NCI-H2227 (cell line): Measurements from ENCODE around the gene POLE2.
"Not testable (repeated sequence)": the region's sequence is repeated elsewhere in the genome, so short reads cannot be mapped to it uniquely, and the experiment has no call there.

ENCODE experiments used
- DNase-seq: peaks from one replicate; lab custom pipeline; 2025; ENCODE audit not compliant: unreplicated experiment; lab: John Stamatoyannopoulos, UW

Gene POLE2

DNA sequence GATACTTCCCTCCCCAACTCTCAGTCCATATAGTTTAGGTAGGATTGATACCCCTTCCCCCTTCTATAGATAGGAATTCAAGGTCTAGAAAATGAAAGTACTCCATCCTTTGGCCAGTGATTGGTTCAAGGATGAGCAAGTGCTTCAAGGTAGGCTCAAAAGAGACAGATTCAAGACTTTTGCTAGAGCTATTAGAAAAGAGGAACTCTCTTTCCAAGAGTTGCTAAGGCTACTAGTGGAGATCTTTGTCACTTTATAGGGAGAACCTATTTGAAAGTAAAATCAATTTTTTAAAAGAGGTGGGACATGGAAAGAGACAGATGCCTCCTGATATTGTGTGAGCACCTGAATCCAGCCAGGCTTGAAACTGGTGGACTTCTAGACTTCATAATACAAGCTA lies 17.5 kb downstream of the POLE2 start:
- no peak for DNase-seq

DNA sequence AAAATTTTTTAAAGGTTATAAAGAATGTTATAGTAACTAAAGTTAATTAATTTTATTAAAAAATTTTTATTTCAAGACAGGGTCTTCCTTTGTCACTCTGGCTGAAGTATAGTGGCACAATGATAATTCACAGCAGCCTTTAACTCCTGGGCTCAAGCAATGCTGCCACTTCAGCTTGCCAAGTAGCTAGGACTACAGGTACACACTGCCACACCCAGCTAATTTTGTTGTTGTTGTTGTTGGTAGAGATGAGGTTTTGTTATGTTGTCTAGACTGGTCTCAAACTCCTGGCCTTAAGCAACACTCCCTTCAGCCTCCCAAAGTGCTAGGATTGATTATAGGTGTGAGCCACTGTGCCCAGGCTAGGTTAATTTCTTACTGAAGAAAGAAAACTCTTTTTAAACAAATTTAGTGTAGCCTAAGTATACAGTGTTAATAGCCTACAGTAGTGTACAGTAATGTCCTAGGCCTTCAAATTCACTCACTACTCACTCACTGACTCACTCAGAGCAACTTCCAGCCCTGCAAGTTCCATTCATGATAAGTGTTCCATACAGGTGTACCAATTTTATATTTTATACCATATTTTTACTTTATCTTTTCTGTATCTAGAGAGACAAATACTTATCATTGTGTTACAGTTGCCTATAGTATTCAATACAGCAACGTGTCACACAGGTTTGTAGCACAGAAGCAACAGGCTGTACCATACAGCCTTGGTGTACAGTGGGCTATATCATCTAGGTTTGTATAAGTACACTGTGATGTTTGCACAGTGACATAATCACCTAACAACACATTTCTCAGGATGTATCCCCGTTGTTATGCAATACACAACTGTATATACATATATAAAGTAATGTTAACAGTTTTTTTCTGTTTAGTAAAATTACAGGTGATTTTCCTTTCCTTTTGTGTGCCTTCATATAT lies 28.2 kb downstream of the POLE2 start:
- no peak for DNase-seq

DNA sequence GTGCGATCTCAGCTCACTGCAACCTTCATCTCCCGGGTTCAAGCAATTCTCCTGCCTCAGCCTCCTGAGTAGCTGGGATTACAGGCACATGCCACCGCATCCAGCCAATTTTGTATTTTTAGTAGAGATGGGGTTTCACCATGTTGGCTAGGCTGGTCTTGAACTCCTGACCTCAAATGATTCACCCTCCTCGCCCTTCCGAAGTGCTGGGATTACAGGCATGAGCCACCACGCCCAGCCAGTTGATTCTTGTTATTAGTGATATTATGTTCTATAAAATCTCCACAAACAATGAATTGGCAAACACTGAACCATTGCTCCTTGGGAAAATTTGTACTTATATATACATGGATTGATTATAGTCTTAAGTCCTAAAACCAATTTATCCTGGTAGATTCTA lies 30.5 kb downstream of the POLE2 start:
- not testable (repeated sequence) for DNase-seq

DNA sequence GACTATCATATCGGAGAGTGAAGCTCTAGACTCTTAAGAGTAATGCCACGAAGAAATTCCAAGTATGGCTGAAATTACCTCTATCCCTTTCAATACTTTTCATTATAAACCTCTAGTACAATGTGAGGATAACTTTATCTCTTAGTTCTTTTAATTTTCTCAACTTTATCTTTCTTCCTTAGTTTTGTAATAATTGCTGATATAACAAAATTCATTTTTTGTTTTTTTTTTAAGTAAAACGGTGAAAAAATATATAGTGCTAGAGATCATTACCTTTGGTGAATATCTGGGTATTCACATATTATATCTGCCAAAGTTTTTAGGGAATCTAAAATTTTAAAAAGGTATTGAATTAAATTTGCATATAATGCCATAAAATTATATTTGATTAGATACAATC lies 33.5 kb downstream of the POLE2 start:
- no peak for DNase-seq

DNA sequence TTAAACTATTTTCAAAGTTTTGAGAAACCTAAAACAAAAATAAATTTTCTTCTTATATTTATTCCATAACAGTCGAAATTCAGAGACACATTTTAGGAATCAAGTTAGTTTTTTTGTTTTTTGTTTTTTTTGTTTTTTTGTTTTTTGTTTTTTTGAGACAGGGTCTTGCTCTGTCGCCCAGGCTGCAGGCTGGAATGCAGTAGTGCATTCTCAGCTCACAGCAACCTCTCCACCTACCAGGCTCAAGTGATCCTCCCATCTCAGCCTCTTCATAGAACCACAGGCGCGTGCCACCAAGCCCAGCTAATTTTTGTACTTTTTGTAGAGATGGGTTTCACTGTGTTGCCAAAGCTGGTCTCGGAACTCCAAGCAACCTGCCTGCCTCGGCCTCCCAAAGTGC lies 34.5 kb downstream of the POLE2 start:
- no peak for DNase-seq

DNA sequence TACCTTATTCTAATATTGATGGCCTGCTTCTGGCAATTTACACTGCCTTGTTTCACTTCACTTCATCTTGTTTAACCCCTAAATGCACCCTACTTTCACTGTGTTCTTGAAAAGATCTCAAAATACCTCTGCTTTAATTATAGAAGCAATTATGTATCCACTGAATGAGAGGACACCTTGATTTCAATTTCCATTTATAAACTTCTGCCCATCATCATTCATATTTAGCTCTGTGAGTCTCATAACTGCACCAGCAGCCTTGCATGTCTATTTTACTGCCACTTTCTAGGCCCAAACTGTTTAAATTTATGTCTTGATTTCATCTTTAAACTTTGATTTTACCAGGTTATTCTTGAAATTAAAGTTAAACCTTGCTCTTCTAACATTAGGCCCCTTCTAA lies 45.9 kb downstream of the POLE2 start:
- DNase-seq = no peak

DNA sequence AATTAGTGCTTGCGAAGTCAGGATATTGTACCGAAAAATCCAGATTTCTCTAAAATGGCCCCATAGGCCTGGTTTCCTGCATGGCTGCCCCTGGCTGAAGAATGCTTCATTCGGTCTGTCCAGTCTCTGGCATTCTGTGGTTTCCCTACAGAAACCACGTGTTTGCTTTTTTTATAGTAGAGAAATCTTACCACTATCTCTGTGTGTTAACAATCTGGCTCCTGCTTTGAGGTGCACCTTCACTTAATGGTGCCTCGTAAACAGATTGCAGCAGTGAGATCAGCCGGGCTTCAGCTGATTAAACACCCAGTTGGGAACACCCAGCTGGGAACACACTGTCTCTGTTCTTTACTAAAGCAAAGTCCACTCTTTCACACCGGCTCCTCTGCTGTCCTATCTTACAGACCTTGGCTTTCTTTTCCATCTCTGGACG lies 46.3 kb downstream of the POLE2 start:
- DNase-seq = no peak

DNA sequence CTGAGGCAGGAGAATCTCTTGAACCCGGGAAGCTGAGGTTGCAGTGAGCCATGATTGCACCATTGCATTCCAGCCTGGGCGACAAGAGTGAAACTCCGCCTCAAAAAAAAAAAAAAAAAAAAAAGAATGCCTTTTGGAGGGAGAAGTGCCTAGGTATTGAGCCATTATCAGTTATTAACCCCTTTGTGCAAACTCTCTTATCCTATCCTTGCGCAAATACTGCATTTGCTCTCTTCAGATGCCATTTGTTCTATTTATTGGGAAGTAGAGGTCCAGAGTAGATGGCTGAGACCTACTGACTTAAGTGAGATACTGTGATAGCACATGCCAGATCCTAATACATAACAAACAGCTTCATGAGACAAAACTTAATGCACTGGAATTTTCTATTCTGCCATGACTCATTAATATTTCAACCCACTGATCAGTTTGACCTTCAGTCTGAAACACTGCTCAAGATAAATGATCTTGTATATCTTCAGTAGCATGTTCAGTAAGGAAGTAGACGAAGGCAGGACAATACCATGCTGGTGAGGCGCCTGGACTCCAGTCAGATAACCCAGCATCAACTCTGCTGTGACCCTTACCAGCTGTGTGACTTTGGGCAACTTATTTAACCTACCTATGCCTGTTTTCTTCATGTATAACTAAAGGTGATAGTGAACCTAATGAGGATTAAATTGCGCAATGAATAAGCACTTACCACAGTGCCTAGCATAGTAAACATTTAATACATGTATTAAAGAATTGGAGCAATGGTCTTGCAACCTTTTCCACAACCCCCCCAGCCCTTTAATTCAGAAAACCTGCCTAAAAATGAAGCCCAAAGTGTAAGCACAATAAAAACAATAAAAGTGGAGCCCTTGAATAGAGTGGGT lies 47.2 kb downstream of the POLE2 start:
- no peak for DNase-seq

DNA sequence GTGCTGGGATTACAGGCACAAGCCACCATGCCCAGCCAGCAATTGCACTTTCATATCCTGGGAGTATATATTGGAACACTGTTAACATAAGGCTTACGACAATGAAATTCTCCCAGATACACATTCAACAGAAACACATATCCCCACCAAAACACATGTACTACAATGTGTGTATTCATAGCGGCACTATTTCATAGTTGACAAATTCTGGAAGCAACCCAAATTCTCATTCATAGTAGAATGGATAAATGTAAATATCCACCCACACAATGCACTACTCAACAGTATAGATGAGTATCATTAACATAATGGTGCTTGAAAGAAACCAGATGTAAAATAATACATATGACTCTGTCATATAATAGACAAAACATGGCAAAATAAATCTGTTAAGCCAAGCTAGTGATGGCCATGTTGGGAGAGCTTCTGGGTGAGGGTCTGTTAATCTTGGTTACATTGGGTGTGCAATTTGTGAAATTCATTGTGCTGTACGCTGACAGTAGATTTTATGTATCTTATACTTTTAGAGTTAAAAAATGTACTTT lies 50.4 kb downstream of the POLE2 start:
- DNase-seq = no peak

DNA sequence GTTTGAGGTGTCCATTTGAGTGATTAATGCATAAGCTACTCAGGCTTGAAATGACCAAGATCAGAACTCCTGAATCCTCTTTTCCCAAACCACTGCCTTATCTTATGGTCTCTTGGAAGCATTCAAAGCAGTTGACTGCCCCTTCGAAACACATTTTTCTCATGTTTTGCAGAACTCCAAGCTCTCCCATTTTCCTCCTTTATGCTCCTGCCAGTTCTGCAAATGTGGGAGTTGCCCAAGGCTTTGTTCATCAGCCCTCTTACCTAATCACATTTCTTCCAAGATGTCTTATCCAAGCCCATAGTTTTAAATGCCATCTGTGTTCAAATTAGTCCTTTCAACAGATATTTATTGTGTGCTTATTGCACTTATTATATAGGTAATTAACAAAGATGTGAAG lies 51.1 kb downstream of the POLE2 start:
- DNase-seq = no peak

DNA sequence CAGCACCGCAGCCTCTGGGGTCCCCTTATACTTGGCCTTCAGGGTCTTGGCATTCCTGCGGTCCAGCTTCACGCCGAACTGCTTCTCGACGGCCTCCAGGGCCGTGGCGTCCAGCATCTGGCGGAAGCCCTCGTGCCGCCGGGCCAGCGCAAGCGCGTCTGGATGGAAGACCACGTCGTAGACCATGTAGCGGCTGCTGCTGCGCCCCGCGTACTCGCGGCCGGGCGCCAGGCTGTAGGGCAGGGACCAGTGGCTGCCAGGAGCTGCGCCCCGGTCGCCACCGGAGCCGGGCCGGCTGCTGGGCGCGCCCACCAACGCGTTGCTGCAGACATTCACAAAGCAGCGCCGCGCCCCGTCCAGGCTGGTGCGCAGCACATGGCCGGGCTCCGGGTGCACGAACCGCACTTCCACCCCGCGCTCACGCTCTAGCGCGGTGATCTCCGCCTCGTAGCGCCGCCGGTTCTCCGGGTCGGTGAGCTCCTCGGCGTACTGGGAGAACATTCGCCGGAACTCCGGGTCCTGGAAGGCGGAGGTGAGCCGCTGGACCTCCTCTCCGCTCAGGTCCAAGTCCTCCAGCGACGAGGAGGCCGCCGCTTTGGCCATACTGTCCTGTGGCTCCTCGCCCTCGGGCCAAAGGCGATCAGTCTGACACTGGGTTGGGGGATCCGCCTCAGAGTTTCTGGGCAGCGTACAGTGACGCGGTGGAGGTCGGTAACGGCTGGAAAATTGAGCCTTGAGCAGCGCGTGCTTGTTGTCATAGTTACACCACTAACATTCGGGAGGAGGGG lies 53.3 kb downstream of the POLE2 start, which contains the start of gene DNAAF2:
Gene DNAAF2, minus strand, starts transcription at position 698 of the 788 bp plus-strand sequence. Its CDS starts 95 bp downstream, at position 603.
- peak; percentile 78 for DNase-seq

DNA sequence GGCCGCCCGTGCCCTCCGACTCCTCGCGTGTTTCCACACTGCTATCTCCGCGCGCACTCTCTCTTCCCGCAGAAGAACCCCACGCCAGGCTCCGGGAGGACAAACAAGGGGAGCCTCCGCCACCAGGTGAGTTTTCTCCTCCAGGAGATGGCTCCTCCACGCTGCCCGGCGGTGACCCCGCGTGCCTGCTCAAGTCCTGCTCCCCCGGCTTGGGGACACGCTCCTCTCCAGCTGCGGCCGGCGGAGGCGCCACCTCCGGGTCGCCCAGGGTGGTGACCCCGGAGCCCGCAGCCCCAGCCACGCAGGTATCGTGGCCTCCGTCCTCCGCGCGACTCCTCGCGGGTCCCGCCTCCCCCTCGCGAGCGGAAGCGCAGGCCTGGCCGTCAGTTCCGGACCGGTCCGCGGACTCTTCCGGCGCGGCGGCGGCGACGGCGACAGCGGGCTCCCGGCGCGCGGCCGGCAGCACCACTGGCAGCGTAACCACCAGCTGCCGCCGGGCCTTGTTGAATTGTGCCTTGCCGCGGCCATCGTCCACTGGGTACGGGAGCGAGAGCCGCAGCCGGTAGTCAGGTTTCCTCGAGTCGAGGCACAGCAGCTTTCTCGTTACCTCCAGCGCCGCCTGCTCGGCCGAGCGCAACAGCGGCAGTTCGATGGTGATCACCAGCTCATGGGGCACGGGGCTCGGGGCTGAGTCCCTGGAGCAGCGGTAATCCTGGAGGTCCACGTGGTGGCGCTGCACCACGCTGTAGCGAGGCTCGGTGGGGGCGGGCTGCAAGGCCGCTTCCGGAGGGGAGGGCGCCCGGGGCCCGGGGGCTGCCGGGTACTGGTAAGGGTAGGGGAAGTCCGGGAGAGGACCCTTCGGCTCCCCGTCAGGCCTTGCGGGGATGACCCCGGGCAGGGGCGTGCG lies 54.1 kb downstream of the POLE2 start:
- DNase-seq = peak; percentile 96

DNA sequence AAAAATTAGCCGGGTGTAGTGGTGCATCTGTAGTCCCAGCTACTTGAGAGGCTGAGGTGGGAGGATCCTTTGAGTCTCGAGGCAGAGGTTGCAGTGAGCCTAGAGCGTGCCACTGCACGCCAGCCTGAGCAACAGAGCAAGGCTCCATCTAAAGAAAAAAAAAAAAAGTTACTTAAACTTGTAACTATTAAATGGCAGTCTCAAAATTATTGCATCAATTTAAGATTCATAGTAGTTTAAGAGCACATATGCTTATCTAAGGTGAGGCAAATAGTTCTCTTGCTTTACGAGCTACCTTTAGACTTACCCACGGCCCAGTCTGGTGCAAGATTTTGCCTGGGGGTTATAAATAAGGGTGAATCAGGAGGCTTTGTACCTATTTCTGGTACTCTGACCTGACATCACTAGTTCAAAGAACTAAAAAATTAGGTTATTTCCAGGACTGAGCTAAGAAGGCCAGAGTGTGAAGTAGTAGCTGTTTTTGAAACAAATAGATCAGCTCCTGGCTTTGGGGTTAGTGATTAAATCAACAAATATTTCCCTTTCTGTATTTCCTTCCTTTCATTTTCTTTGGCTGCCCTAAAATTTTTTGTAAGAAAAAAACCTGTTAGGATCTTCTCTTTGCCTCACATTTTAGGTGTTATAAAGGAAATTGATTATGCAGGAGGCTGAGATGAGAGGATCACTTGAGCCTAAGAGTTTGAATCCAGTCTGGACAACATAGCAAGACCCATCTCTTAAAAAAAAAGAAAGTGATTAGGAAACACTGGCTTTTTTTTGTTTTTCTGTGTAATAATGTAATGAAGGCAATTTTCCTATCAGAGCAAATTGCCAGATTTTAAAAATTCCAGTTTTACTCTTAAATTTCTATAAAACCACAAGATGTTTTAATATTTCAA lies 63.8 kb downstream of the POLE2 start:
- DNase-seq = no peak

DNA sequence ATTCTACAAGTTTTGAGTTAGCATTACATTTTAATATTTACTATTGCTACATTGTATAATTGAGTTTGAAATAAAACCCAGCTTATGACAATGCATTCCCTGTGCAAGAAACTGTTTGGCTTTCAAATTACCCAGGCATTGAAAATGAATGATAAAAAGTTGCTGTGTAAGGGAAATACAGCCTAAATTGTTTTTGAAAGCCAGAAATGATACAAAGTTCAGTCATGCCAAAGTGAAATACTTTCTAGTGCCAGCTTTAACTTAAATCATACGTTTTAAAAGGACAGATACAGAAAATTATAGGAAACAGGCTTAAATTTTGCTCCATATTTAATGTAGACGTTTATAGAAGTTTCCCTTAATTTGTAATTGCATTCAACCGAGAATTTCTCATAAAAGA lies 64.6 kb downstream of the POLE2 start:
- DNase-seq = no peak

DNA sequence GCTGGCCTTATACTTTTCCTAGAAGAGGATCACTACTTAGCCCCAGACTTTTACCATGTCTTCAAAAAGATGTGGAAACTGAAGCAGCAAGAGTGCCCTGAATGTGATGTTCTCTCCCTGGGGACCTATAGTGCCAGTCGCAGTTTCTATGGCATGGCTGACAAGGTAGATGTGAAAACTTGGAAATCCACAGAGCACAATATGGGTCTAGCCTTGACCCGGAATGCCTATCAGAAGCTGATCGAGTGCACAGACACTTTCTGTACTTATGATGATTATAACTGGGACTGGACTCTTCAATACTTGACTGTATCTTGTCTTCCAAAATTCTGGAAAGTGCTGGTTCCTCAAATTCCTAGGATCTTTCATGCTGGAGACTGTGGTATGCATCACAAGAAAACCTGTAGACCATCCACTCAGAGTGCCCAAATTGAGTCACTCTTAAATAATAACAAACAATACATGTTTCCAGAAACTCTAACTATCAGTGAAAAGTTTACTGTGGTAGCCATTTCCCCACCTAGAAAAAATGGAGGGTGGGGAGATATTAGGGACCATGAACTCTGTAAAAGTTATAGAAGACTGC lies 65.9 kb downstream of the POLE2 start:
- DNase-seq = no peak

DNA sequence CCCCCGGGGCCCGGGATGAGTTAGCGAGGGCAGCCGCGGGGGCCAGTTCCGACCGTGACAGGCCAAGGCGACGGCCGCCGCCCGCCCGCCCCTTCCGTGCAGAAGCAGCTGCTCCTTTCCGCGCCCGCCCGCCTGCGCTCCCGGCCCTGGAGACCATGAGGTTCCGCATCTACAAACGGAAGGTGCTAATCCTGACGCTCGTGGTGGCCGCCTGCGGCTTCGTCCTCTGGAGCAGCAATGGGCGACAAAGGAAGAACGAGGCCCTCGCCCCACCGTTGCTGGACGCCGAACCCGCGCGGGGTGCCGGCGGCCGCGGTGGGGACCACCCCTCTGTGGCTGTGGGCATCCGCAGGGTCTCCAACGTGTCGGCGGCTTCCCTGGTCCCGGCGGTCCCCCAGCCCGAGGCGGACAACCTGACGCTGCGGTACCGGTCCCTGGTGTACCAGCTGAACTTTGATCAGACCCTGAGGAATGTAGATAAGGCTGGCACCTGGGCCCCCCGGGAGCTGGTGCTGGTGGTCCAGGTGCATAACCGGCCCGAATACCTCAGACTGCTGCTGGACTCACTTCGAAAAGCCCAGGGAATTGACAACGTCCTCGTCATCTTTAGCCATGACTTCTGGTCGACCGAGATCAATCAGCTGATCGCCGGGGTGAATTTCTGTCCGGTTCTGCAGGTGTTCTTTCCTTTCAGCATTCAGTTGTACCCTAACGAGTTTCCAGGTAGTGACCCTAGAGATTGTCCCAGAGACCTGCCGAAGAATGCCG lies 66.7 kb downstream of the POLE2 start:
- peak; percentile 73 for DNase-seq
